Suprapubic skin (tissue), 4 donors: Measurements from ENCODE around the gene MDM1. TPM values are rescaled to one million over a fixed set of nuclear protein-coding genes. Genes with fewer than 3 reads are reported as not detected.

Experiments
- DNase-seq, 2 donors: peaks; one replicate each; pipeline ENCODE4 v3.0.0-alpha.2; 2019; ENCODE audit warnings: low spot score in 2 of 2
- H3K27ac ChIP-seq: fragments of 200-600 bp; sonication (generic); one replicate; pipeline ENCODE4 v1.5.1; 2019
- H3K27me3 ChIP-seq: fragments of 200-600 bp; sonication (generic); one replicate; pipeline ENCODE4 v1.5.1; 2019
- H3K36me3 ChIP-seq: fragments of 200-600 bp; sonication (generic); one replicate; pipeline ENCODE4 v1.5.1; 2019
- H3K4me1 ChIP-seq: fragments of 200-600 bp; sonication (generic); one replicate; pipeline ENCODE4 v1.5.1; 2019
- H3K4me3 ChIP-seq: fragments of 200-600 bp; sonication (generic); one replicate; pipeline ENCODE4 v1.5.1; 2019; ENCODE audit warnings: mild to moderate bottlenecking
- H3K9me3 ChIP-seq: fragments of 200-600 bp; sonication (generic); one replicate; pipeline ENCODE4 v1.5.1; 2019
- CTCF ChIP-seq, 2 donors: fragments of 200-600 bp in 1 of 2; fragments of 450-650 bp in 1 of 2; sonication (generic) in 1 of 2; IDR thresholded peaks; one replicate each; pipeline ENCODE4 v1.5.1; 2016 to 2019; ENCODE audit warnings: antibody characterized with exemption in 2 of 2, mild to moderate bottlenecking in 1 of 2, moderate library complexity in 1 of 2
- EP300 ChIP-seq: sonication (generic); formaldehyde crosslinking; IDR thresholded peaks from one replicate; pipeline ENCODE4 v1.6.1; 2017; ENCODE audit warnings: antibody characterized with exemption
- POLR2A ChIP-seq, 2 donors: fragments of 450-650 bp; IDR thresholded peaks; one replicate each; pipeline ENCODE4 v1.6.1; 2017; ENCODE audit warnings: antibody characterized with exemption in 2 of 2, mild to moderate bottlenecking in 2 of 2, moderate library complexity in 2 of 2
- POLR2AphosphoS5 ChIP-seq, 3 donors: sonication (generic); formaldehyde crosslinking; IDR thresholded peaks; one replicate each; pipeline ENCODE4 v1.6.1; 2017; ENCODE audit warnings: antibody characterized with exemption in 3 of 3
- WGBS: methylation state at CpG from one replicate; pipeline ENCODE4 v1.1.5; 2018; 5-methylcytosine and 5-hydroxymethylcytosine counted together
- total RNA-seq, 4 donors: library from RNA; depleted of rRNA; stranded (reverse); fragments of >200 nt; gene quantifications; one replicate each; pipeline ENCODE4 v1.1.0, GENCODE V29; 2016

MDM1 gene
- total RNA-seq, 4 donors from 2014 or later, result 4.1 to 10.2 (median 7.0) TPM

- H3K4me1 ChIP-seq, result no peaks in the 10 kb centered on the region
- TF ChIP-seq POLR2A (IDR thresholded peaks at IDR 0.05) (no peak), CTCF (IDR thresholded peaks at IDR 0.05) (no peak), EP300 (no peak), POLR2AphosphoS5 (IDR thresholded peaks at IDR 0.05) (no peak)
- no peak overlapping the region for H3K27ac ChIP-seq
- H3K9me3 ChIP-seq, result no peaks in the 10 kb centered on the region
- DNase-seq, result no peak
- H3K4me3 ChIP-seq, result no peak overlapping the region
- no peaks in the 10 kb centered on the region for H3K27me3 ChIP-seq
- H3K36me3 ChIP-seq, result no peaks in the 10 kb centered on the region
- WGBS, result 81% methylated on average over 3 of the region's 3 CpGs
Measured at GRCh38 chr12:68270358-68270757, 61.8 kb downstream of the MDM1 start.

- H3K36me3 ChIP-seq, result no peaks in the 10 kb centered on the region
- no peak overlapping the region for H3K4me3 ChIP-seq
- no peak overlapping the region for H3K27ac ChIP-seq
- H3K27me3 ChIP-seq, result no peaks in the 10 kb centered on the region
- TF ChIP-seq POLR2A (IDR thresholded peaks at IDR 0.05) (no peak), CTCF (IDR thresholded peaks at IDR 0.05) (no peak), POLR2AphosphoS5 (IDR thresholded peaks at IDR 0.05) (no peak), EP300 (no peak)
- no peaks in the 10 kb centered on the region for H3K9me3 ChIP-seq
- no peaks in the 10 kb centered on the region for H3K4me1 ChIP-seq
- WGBS, result 94% methylated on average over 2 of the region's 2 CpGs
- no peak for DNase-seq
Measured at GRCh38 chr12:68269779-68270178, 62.4 kb downstream of the MDM1 start.

GRCh38 chr12:68268967-68269366, 63.2 kb downstream of the MDM1 start:
- Histone ChIP-seq H3K36me3 (no peaks in the 10 kb centered on the region), H3K27ac (no peak overlapping the region), H3K9me3 (no peaks in the 10 kb centered on the region), H3K27me3 (no peaks in the 10 kb centered on the region), H3K4me3 (no peak overlapping the region), H3K4me1 (no peaks in the 10 kb centered on the region)
- no peak for DNase-seq
- TF ChIP-seq POLR2AphosphoS5 (IDR thresholded peaks at IDR 0.05), result no peak
- no peak for TF ChIP-seq EP300
- TF ChIP-seq CTCF (IDR thresholded peaks at IDR 0.05), result no peak
- TF ChIP-seq POLR2A (IDR thresholded peaks at IDR 0.05), result no peak

GRCh38 chr12:68267892-68268396, 64.2 kb downstream of the MDM1 start:
- H3K27me3 ChIP-seq, result no peaks in the 10 kb centered on the region
- H3K4me1 ChIP-seq, result no peaks in the 10 kb centered on the region
- no peak overlapping the region for H3K27ac ChIP-seq
- TF ChIP-seq POLR2A (IDR thresholded peaks at IDR 0.05), result no peak
- no peak for TF ChIP-seq EP300
- no peak for TF ChIP-seq POLR2AphosphoS5 (IDR thresholded peaks at IDR 0.05)
- no peak for TF ChIP-seq CTCF (IDR thresholded peaks at IDR 0.05)
- DNase-seq, result no peak
- no peaks in the 10 kb centered on the region for H3K9me3 ChIP-seq
- no peaks in the 10 kb centered on the region for H3K36me3 ChIP-seq
- WGBS, result 80% methylated on average over 6 of the region's 6 CpGs
- H3K4me3 ChIP-seq, result no peak overlapping the region

GRCh38 chr12:68264857-68265256, 67.3 kb downstream of the MDM1 start:
- Histone ChIP-seq H3K9me3 (no peaks in the 10 kb centered on the region), H3K27me3 (no peaks in the 10 kb centered on the region), H3K4me3 (no peak overlapping the region), H3K27ac (no peak overlapping the region), H3K36me3 (no peaks in the 10 kb centered on the region), H3K4me1 (no peaks in the 10 kb centered on the region)
- no peak for DNase-seq
- TF ChIP-seq POLR2AphosphoS5 (IDR thresholded peaks at IDR 0.05), result no peak
- WGBS, result 92% methylated on average over 2 of the region's 2 CpGs

- no peak for TF ChIP-seq POLR2A (IDR thresholded peaks at IDR 0.05)
- TF ChIP-seq POLR2AphosphoS5 (IDR thresholded peaks at IDR 0.05), result no peak
- TF ChIP-seq EP300, result no peak
- TF ChIP-seq CTCF (IDR thresholded peaks at IDR 0.05), result no peak
- no peak overlapping the region for H3K4me3 ChIP-seq
- 88% methylated on average over 7 of the region's 7 CpGs for WGBS
- H3K4me1 ChIP-seq, result no peaks in the 10 kb centered on the region
- DNase-seq, result no peak
- H3K27ac ChIP-seq, result no peak overlapping the region
- no peaks in the 10 kb centered on the region for H3K36me3 ChIP-seq
- H3K9me3 ChIP-seq, result no peaks in the 10 kb centered on the region
- peaks cover 2% of the 10 kb centered on the region for H3K27me3 ChIP-seq
Measured at GRCh38 chr12:68264158-68264855, 67.9 kb downstream of the MDM1 start.
